Ovary (tissue), 9 donors: ENCODE data around the gene DNAJA4. TPM values are rescaled to one million over a fixed set of nuclear protein-coding genes. Genes with fewer than 3 reads are reported as not detected.

ENCODE experiments used
- DNase-seq, 5 donors: peaks; one replicate each; pipeline ENCODE4 v3.0.0-alpha.2; 2019 to 2020
- H3K27ac ChIP-seq, 2 donors: fragments of 200-600 bp; one replicate each; pipeline versions ENCODE4 v1.5.1 to v1.8.0; 2019 to 2022
- H3K27me3 ChIP-seq: fragments of 200-600 bp; one replicate; pipeline ENCODE4 v1.8.0; 2022
- H3K36me3 ChIP-seq: fragments of 200-600 bp; sonication (generic); one replicate; pipeline ENCODE4 v1.5.1; 2019
- H3K4me1 ChIP-seq: one replicate; pipeline ENCODE4 v1.8.1; 2013; ENCODE audit warnings: mild to moderate bottlenecking, moderate library complexity; ENCODE audit not compliant: insufficient read depth
- H3K4me3 ChIP-seq: fragments of 200-600 bp; sonication (generic); one replicate; pipeline ENCODE4 v1.5.1; 2017
- H3K9me3 ChIP-seq, 2 donors: fragments of 200-600 bp in 1 of 2; sonication (generic) in 1 of 2; one replicate each; pipeline versions ENCODE4 v1.5.1 to v1.8.1; 2013 to 2019; ENCODE audit warnings: mild to moderate bottlenecking in 1 of 2, moderate library complexity in 1 of 2
- CTCF ChIP-seq, 3 donors: fragments of 450-650 bp in 2 of 3; fragments of 200-600 bp in 1 of 3; IDR thresholded peaks; one replicate each; pipeline versions ENCODE4 v1.5.1 to v1.8.0; 2016 to 2022; ENCODE audit warnings: antibody characterized with exemption in 3 of 3, mild to moderate bottlenecking in 1 of 3
- EP300 ChIP-seq: sonication (generic); formaldehyde crosslinking; IDR thresholded peaks from one replicate; pipeline ENCODE4 v1.6.1; 2017; ENCODE audit warnings: antibody characterized with exemption
- POLR2A ChIP-seq: fragments of 450-650 bp; IDR thresholded peaks from one replicate; pipeline ENCODE4 v1.6.1; 2017; ENCODE audit warnings: antibody characterized with exemption, mild to moderate bottlenecking, moderate library complexity
- WGBS, 3 donors: extraction: QIAGEN DNeasy Blood & Tissue Kit in 1 of 3; methylation state at CpG; one replicate each; pipeline versions ENCODE4 v1.1.5 to v1.1.7; 2013 to 2017; 5-methylcytosine and 5-hydroxymethylcytosine counted together
- intact Hi-C, 4 donors: fragments of 100-400 bp; cut with DNase I; formaldehyde crosslinking; loops; one replicate each; pipeline versions ENCODE4 v1.11.0 to v1.15.1; 2022 to 2023
- polyA plus RNA-seq, 2 donors: library from polyadenylated mRNA; stranded (reverse); fragments of 200-250 nt in 1 of 2; fragments of 350-450 nt in 1 of 2; fragmentation: Illumina TruSeq in 1 of 2; extraction: RNeasy Lipid Tissue Mini Kit (QIAGEN cat#74804) in 1 of 2; gene quantifications; one replicate each; pipeline ENCODE4 v1.2.3, GENCODE V29; 2013 to 2014
- total RNA-seq, 7 donors: library from RNA; depleted of rRNA in 2 of 7; stranded (reverse); fragments of >200 nt in 2 of 7; fragmentation: NEBNext Ultra II Directional in 3 of 7; extraction: Animal tissue kit (Norgen Biotek cat#: 25700) in 3 of 7; gene quantifications; one replicate each; pipeline versions ENCODE4 v1.1.0 to v1.2.4, GENCODE V29; 2016 to 2023
- donor health status: DM: no; HTN: no; CAD: no; lungs with moderate emphysema.
- donor health status: DM: no; HTN: no; CAD: no.
- donor health status: Bipolar disorder and iron deficiency.
- donor health status: DM: yes; HTN: yes; CAD: no.
- donor health status: DM: no; HTN: no; CAD: no.
- donor health status: DM: yes; HTN: yes; CAD: no.

DNAJA4 gene
- total and polyA plus RNA-seq, 9 donors, result 4.9 to 23.7 (median 12.2) TPM

- H3K9me3 ChIP-seq, result no peaks in the 10 kb centered on the region
- H3K27ac ChIP-seq, result no peak overlapping the region
- no peaks in the 10 kb centered on the region for H3K4me1 ChIP-seq
- TF ChIP-seq POLR2A (no peak), CTCF (IDR thresholded peaks at IDR 0.05) (no peak), EP300 (no peak)
- no peaks in the 10 kb centered on the region for H3K27me3 ChIP-seq
- no peaks in the 10 kb centered on the region for H3K36me3 ChIP-seq
- no peak for DNase-seq
- intact Hi-C loops, result no loop called here
- no peak overlapping the region for H3K4me3 ChIP-seq
- WGBS, 3 donors, result 93 to 96% (median 94%) methylated on average over 3 of the region's 3 CpGs
These were observed 8.4 kb downstream of the DNAJA4 start for GRCh38 chr15:78272776-78273175.

- intact Hi-C loops, result no loop called here
- 94 to 95% (median 94%) methylated on average over 5 of the region's 5 CpGs for WGBS, 3 donors
These were observed 10.6 kb downstream of the DNAJA4 start for GRCh38 chr15:78274994-78275393.

GRCh38 chr15:78276064-78276943 is 11.9 kb downstream of the DNAJA4 start:
- no peaks in the 10 kb centered on the region for H3K36me3 ChIP-seq
- H3K27ac ChIP-seq, result no peak overlapping the region
- no peak for DNase-seq
- TF ChIP-seq CTCF (IDR thresholded peaks at IDR 0.05) (no peak), POLR2A (no peak), EP300 (no peak)
- no peak overlapping the region for H3K4me3 ChIP-seq
- intact Hi-C loops, result no loop called here
- H3K27me3 ChIP-seq, result no peaks in the 10 kb centered on the region
- H3K9me3 ChIP-seq, result no peaks in the 10 kb centered on the region
- no peaks in the 10 kb centered on the region for H3K4me1 ChIP-seq
- 80 to 82% (median 81%) methylated on average over 6 of the region's 6 CpGs for WGBS, 3 donors

More at GRCh38 chr15:78274994-78275393, 10.6 kb downstream of the DNAJA4 start:
- H3K9me3 ChIP-seq, result no peaks in the 10 kb centered on the region
- H3K4me3 ChIP-seq, result no peak overlapping the region
- no peaks in the 10 kb centered on the region for H3K36me3 ChIP-seq
- no peak for TF ChIP-seq POLR2A
- no peak for TF ChIP-seq CTCF (IDR thresholded peaks at IDR 0.05)
- no peak for TF ChIP-seq EP300
- no peaks in the 10 kb centered on the region for H3K4me1 ChIP-seq
- H3K27ac ChIP-seq, result no peak overlapping the region
- no peaks in the 10 kb centered on the region for H3K27me3 ChIP-seq
- no peak for DNase-seq

- H3K4me1 ChIP-seq, result no peaks in the 10 kb centered on the region
- WGBS, 3 donors, result 86 to 90% (median 89%) methylated on average over 13 of the region's 13 CpGs
- intact Hi-C loops, result no loop called here
- no peaks in the 10 kb centered on the region for H3K36me3 ChIP-seq
- H3K27ac ChIP-seq, result no peak overlapping the region
- H3K4me3 ChIP-seq, result no peak overlapping the region
- DNase-seq, result no peak
- H3K9me3 ChIP-seq, result no peaks in the 10 kb centered on the region
- TF ChIP-seq CTCF (IDR thresholded peaks at IDR 0.05) (no peak), POLR2A (no peak), EP300 (no peak)
- H3K27me3 ChIP-seq, result no peaks in the 10 kb centered on the region
These were observed 16.1 kb downstream of the DNAJA4 start for GRCh38 chr15:78280319-78281072.
